Activated T-helper 2 cell treated with anti-CD3 and anti-CD28 coated beads, Interferon-gamma antibody, Interleukin-2, Interleukin-4, amounts not matched to agents 10 μg/mL and 5 μg/mL and 100 μg/mL, durations not matched to agents 14 hours and 24 hours and 36 hours (primary cell): ENCODE data around the gene C2CD4D. TPM values are rescaled to one million over a fixed set of nuclear protein-coding genes. Genes with fewer than 3 reads are reported as not detected.
"Not testable (repeated sequence)": the region's sequence is repeated elsewhere in the genome, so short reads cannot be mapped to it uniquely, and the experiment has no call there.

Experiments
- DNase-seq: peaks from one replicate; pipeline ENCODE4 v3.0.0; 2021; ENCODE audit warnings: low spot score
- H3K27ac Mint-ChIP-seq: one replicate; pipeline ENCODE4 v1.8.0; 2021; ENCODE audit warnings: mixed read lengths
- H3K27me3 Mint-ChIP-seq: one replicate; pipeline ENCODE4 v1.8.0; 2021; ENCODE audit warnings: low read depth, mixed read lengths
- H3K36me3 Mint-ChIP-seq: one replicate; pipeline ENCODE4 v1.8.0; 2021; ENCODE audit warnings: low read depth, mixed read lengths
- H3K4me1 Mint-ChIP-seq: one replicate; pipeline ENCODE4 v1.8.0; 2021; ENCODE audit warnings: low read depth, mixed read lengths
- H3K4me3 Mint-ChIP-seq: one replicate; pipeline ENCODE4 v1.8.0; 2021; ENCODE audit warnings: low read depth, mild to moderate bottlenecking, moderate library complexity, mixed read lengths
- H3K9me3 Mint-ChIP-seq: one replicate; pipeline ENCODE4 v1.8.0; 2021; ENCODE audit warnings: mixed read lengths
- intact Hi-C: fragments of 100-400 bp; cut with micrococcal nuclease; formaldehyde crosslinking; loops from one replicate; pipeline ENCODE4 v1.15.1; 2023
- total RNA-seq: library from RNA; stranded (reverse); gene quantifications from 2 replicates; pipeline ENCODE4 v1.2.3, GENCODE V29; 2022

C2CD4D gene
- total RNA-seq, 1 donor from 2014 or later, result 1.6 TPM

GRCh38 chr1:151871284-151872030 is 31.8 kb upstream of the C2CD4D start:
- Mint-ChIP-seq H3K27me3 (no peaks in the 10 kb centered on the region), H3K4me1 (peaks cover 11% of the 10 kb centered on the region), H3K4me3 (no peak overlapping the region), H3K36me3 (peaks cover 32% of the 10 kb centered on the region), H3K27ac (no peak overlapping the region), H3K9me3 (no peaks in the 10 kb centered on the region)
- intact Hi-C loops, result no loop called here
- no peak for DNase-seq

GRCh38 chr1:151868486-151868885 is 28.9 kb upstream of the C2CD4D start:
- DNase-seq, result no peak
- Mint-ChIP-seq H3K4me1 (peaks cover 5% of the 10 kb centered on the region), H3K9me3 (no peaks in the 10 kb centered on the region), H3K36me3 (peaks cover 13% of the 10 kb centered on the region), H3K4me3 (no peak overlapping the region), H3K27me3 (no peaks in the 10 kb centered on the region), H3K27ac (no peak overlapping the region)
- intact Hi-C loops, result no loop called here

GRCh38 chr1:151867765-151868411 is 28.3 kb upstream of the C2CD4D start:
- intact Hi-C loops, result no loop called here
- Mint-ChIP-seq H3K4me1 (peaks cover 5% of the 10 kb centered on the region), H3K27ac (no peak overlapping the region), H3K27me3 (no peaks in the 10 kb centered on the region), H3K4me3 (no peak overlapping the region), H3K9me3 (no peaks in the 10 kb centered on the region), H3K36me3 (peaks cover 7% of the 10 kb centered on the region)
- DNase-seq, result no peak

GRCh38 chr1:151867321-151867720 is 27.7 kb upstream of the C2CD4D start:
- no peak for DNase-seq
- no peaks in the 10 kb centered on the region for H3K27me3 Mint-ChIP-seq
- peaks cover 5% of the 10 kb centered on the region for H3K4me1 Mint-ChIP-seq
- intact Hi-C loops, result no loop called here
- no peak overlapping the region for H3K27ac Mint-ChIP-seq
- peaks cover 6% of the 10 kb centered on the region for H3K36me3 Mint-ChIP-seq
- H3K4me3 Mint-ChIP-seq, result no peak overlapping the region
- no peaks in the 10 kb centered on the region for H3K9me3 Mint-ChIP-seq

- Mint-ChIP-seq H3K27me3 (no peaks in the 10 kb centered on the region), H3K4me1 (peaks cover 6% of the 10 kb centered on the region), H3K36me3 (no peaks in the 10 kb centered on the region), H3K27ac (no peak overlapping the region), H3K4me3 (no peak overlapping the region), H3K9me3 (no peaks in the 10 kb centered on the region)
- intact Hi-C loops, result no loop called here
- no peak for DNase-seq
Observed at GRCh38 chr1:151864411-151864810, 24.8 kb upstream of the C2CD4D start.

GRCh38 chr1:151862604-151863003 is 23.0 kb upstream of the C2CD4D start:
- intact Hi-C loops, result no loop called here
- H3K4me3 Mint-ChIP-seq, result no peak overlapping the region
- no peak for DNase-seq
- H3K9me3 Mint-ChIP-seq, result no peaks in the 10 kb centered on the region
- no peak overlapping the region for H3K27ac Mint-ChIP-seq
- H3K27me3 Mint-ChIP-seq, result no peaks in the 10 kb centered on the region
- no peaks in the 10 kb centered on the region for H3K36me3 Mint-ChIP-seq
- peaks cover 1% of the 10 kb centered on the region for H3K4me1 Mint-ChIP-seq

- Mint-ChIP-seq H3K27me3 (no peaks in the 10 kb centered on the region), H3K27ac (no peak overlapping the region), H3K4me1 (peaks cover 1% of the 10 kb centered on the region), H3K9me3 (no peaks in the 10 kb centered on the region), H3K4me3 (no peak overlapping the region), H3K36me3 (no peaks in the 10 kb centered on the region)
- intact Hi-C loops, result no loop called here
- no peak for DNase-seq
Observed at GRCh38 chr1:151860504-151861187, 21.0 kb upstream of the C2CD4D start.

- H3K27ac Mint-ChIP-seq, result no peak overlapping the region
- DNase-seq, result no peak
- no peaks in the 10 kb centered on the region for H3K36me3 Mint-ChIP-seq
- no peaks in the 10 kb centered on the region for H3K9me3 Mint-ChIP-seq
- no peaks in the 10 kb centered on the region for H3K27me3 Mint-ChIP-seq
- peaks cover 1% of the 10 kb centered on the region for H3K4me1 Mint-ChIP-seq
- intact Hi-C loops, result no loop called here
- H3K4me3 Mint-ChIP-seq, result no peak overlapping the region
Observed at GRCh38 chr1:151859891-151860293, 20.3 kb upstream of the C2CD4D start.

- intact Hi-C loops, result no loop called here
Observed at GRCh38 chr1:151858886-151859665, 19.5 kb upstream of the C2CD4D start.

GRCh38 chr1:151858030-151858746 is 18.6 kb upstream of the C2CD4D start:
- H3K36me3 Mint-ChIP-seq, result no peaks in the 10 kb centered on the region
- H3K9me3 Mint-ChIP-seq, result no peaks in the 10 kb centered on the region
- H3K4me1 Mint-ChIP-seq, result peaks cover 1% of the 10 kb centered on the region
- no peak overlapping the region for H3K4me3 Mint-ChIP-seq
- intact Hi-C loops, result no loop called here
- H3K27ac Mint-ChIP-seq, result no peak overlapping the region
- DNase-seq, result no peak
- no peaks in the 10 kb centered on the region for H3K27me3 Mint-ChIP-seq

More at GRCh38 chr1:151858886-151859665, 19.5 kb upstream of the C2CD4D start:
- Mint-ChIP-seq H3K9me3 (no peaks in the 10 kb centered on the region), H3K27me3 (no peaks in the 10 kb centered on the region), H3K27ac (no peak overlapping the region), H3K4me3 (no peak overlapping the region), H3K36me3 (no peaks in the 10 kb centered on the region), H3K4me1 (peaks cover 1% of the 10 kb centered on the region)
- DNase-seq, result no peak

- no peaks in the 10 kb centered on the region for H3K36me3 Mint-ChIP-seq
- no peak overlapping the region for H3K27ac Mint-ChIP-seq
- DNase-seq, result no peak
- intact Hi-C loops, result no loop called here
- peaks cover 1% of the 10 kb centered on the region for H3K4me1 Mint-ChIP-seq
- H3K4me3 Mint-ChIP-seq, result no peak overlapping the region
- H3K27me3 Mint-ChIP-seq, result no peaks in the 10 kb centered on the region
- no peaks in the 10 kb centered on the region for H3K9me3 Mint-ChIP-seq
Observed at GRCh38 chr1:151855933-151856332, 16.3 kb upstream of the C2CD4D start.

GRCh38 chr1:151855516-151855915 is 15.9 kb upstream of the C2CD4D start:
- H3K36me3 Mint-ChIP-seq, H3K27ac Mint-ChIP-seq, DNase-seq, H3K4me1 Mint-ChIP-seq, H3K9me3 Mint-ChIP-seq, H3K4me3 Mint-ChIP-seq, intact Hi-C loops, H3K27me3 Mint-ChIP-seq: not testable (repeated sequence)
